BE2C (cell line): ENCODE data around the gene TMEM219.

Experiments
- DNase-seq: peaks from one replicate; pipeline ENCODE4 v3.0.0-alpha.2; 2020
- H3K27me3 ChIP-seq: fragments of 250-450 bp; sonication (Bioruptor Pico); 2 replicates; pipeline ENCODE4 v1.5.1; 2020; ENCODE audit warnings: mild to moderate bottlenecking
- H3K36me3 ChIP-seq: fragments of 250-450 bp; sonication (Bioruptor Pico); 2 replicates; pipeline ENCODE4 v1.5.1; 2020; ENCODE audit warnings: mild to moderate bottlenecking
- H3K4me1 ChIP-seq: fragments of 250-450 bp; sonication (Bioruptor Pico); 2 replicates; pipeline ENCODE4 v1.5.1; 2020
- H3K4me3 ChIP-seq: 2 replicates; pipeline ENCODE4 v1.5.1; 2011; ENCODE audit warnings: low read depth, low read length
- H3K9me3 ChIP-seq: fragments of 250-450 bp; sonication (Bioruptor Pico); 2 replicates; pipeline ENCODE4 v1.5.1; 2020
- TF ChIP-seq, protein P1 (sequence below): IDR thresholded peaks from 2 replicates; pipeline ENCODE4 v1.5.1; 2012; ENCODE audit warnings: mild to moderate bottlenecking, low read depth, low read length

TMEM219 gene

DNA sequence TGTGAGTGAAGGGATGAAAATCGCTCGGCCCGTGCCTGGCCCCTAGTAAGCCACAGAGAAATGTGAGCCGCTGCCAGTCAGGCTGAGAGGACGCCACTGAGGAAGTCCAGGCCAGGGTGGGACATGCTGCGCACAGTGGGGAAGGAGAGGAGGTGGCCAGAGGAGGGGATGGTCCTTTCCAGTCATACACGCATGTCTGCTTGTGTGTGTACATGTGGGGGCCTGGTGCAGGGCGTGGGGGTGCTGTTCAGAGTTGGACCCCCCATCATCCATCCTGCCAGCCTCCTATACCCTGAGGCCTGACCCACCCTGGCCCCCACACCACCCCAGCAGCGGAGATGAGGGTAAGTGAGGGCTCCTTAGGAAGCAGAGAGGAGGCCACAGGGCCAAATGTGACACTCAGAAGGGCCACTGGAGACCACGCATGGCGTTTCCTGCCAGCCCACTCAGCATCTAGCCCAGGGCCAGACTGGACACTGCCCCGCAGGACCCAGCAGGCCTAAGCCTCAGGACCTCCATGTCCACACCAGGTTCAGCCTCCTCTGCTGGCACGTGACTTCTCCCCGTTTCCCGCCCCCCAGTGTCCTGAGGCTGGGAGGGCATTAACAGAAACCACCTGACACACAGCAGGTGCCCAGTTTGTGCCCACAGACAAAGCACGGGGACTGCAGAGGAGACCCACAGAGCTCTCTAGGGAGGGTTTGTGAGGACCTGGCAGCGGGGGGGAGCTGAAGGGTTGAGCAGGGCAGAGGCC is 42.0 kb downstream of the TMEM219 start:
- TF ChIP-seq, protein P1, sequence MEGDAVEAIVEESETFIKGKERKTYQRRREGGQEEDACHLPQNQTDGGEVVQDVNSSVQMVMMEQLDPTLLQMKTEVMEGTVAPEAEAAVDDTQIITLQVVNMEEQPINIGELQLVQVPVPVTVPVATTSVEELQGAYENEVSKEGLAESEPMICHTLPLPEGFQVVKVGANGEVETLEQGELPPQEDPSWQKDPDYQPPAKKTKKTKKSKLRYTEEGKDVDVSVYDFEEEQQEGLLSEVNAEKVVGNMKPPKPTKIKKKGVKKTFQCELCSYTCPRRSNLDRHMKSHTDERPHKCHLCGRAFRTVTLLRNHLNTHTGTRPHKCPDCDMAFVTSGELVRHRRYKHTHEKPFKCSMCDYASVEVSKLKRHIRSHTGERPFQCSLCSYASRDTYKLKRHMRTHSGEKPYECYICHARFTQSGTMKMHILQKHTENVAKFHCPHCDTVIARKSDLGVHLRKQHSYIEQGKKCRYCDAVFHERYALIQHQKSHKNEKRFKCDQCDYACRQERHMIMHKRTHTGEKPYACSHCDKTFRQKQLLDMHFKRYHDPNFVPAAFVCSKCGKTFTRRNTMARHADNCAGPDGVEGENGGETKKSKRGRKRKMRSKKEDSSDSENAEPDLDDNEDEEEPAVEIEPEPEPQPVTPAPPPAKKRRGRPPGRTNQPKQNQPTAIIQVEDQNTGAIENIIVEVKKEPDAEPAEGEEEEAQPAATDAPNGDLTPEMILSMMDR: no peak
- Histone ChIP-seq H3K9me3 (no peaks in the 10 kb centered on the region), H3K4me3 (no peak overlapping the region), H3K36me3 (peaks cover 4% of the 10 kb centered on the region; the same call in 1 of the 2 replicates), H3K27me3 (no peaks in the 10 kb centered on the region), H3K4me1 (peaks cover 3% of the 10 kb centered on the region; the same call in 1 of the 2 replicates)
- peak; percentile 7 for DNase-seq

DNA sequence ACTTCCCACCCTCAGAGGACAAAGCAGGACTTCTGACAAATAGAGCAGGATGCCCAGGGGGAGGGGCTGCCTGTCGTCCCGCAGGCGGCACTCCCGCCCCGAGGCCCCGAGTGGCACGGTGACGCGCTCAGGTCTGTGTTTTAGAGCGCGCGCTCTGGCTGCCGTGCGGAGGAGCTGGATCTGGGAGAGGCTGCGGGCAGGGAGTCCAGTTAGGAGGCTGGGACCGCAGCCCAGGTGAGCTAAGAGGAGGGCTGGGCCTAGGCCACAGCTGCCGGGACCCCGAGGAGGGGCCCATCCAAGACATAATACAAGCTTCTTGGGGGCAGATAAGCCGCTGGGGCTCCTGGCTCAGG is 42.5 kb downstream of the TMEM219 start:
- H3K27me3 ChIP-seq: no peaks in the 10 kb centered on the region
- H3K4me3 ChIP-seq: no peak overlapping the region
- TF ChIP-seq, protein P1: no peak
- H3K4me1 ChIP-seq: peaks cover 3% of the 10 kb centered on the region; the same call in 1 of the 2 replicates
- no peaks in the 10 kb centered on the region for H3K9me3 ChIP-seq
- DNase-seq: peak; percentile 50
- H3K36me3 ChIP-seq: peaks cover 4% of the 10 kb centered on the region; the same call in 1 of the 2 replicates

DNA sequence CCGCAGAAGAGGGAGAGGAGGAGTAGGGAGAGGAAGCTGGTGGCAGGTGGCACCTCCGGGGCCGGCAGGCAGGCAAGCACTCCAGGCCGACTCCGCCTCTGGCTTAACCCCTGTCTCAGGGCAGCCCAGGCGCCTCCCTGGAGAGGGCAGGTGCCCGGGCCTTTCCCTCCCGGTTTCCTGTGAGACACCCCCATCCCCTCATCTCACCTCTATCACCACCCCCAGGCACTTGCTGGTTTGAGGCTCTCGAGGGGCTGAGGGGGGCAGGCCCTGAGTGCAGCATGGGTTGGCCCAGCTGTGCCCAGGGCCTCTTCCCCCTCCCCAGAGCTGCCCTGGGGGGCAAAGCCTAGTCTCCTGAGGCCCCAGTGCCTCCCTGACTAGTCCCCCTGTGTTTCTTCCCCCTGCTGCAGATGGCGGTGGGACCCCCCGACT is 42.9 kb downstream of the TMEM219 start:
- DNase-seq: peak; percentile 40
- H3K4me1 ChIP-seq: peaks cover 3% of the 10 kb centered on the region; the same call in 1 of the 2 replicates
- H3K36me3 ChIP-seq: peaks cover 4% of the 10 kb centered on the region; the same call in 1 of the 2 replicates

DNA sequence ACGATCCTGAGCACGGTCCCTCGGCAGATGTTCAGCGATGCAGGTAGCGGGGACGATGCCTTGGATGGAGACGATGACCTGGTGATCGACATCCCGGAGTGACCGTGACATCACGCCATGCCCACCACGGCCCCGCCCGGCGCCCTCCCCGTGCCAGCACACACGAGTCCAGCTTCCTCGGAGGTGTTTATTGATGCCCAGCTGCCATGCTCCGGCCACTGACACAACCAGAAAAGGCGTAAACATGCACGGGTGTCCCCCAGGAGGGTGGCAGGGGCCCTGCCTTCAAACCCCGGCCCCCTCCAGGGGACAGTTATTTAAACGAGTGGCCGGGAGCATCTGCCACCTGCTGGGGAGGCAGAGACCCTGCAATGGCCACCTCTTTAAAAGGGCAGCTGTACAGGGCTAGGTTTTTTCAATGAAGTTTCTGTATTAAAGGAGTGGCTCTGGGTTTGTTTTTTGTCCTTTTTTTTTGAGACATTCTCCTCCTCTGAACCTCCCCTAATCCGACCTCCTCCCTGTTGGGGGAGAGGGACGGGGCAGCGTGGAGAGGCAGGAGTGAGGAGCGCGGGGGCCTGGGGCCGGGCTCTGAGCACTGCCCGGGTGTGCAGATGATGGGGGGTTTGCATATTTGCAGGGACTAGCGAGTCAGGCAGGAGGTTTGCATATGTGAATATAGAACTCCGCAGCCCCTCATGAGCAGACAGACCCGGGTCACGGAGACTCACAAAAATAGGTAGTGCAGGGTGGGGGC is 43.6 kb downstream of the TMEM219 start:
- DNase-seq: peak; percentile 73
- peaks cover 4% of the 10 kb centered on the region; the same call in 1 of the 2 replicates for H3K36me3 ChIP-seq
- peak overlapping the region; percentile 26; the same call in 1 of the 2 replicates for H3K4me3 ChIP-seq

More for the DNA sequence above, 42.9 kb downstream of the TMEM219 start:
- H3K9me3 ChIP-seq: no peaks in the 10 kb centered on the region
- no peaks in the 10 kb centered on the region for H3K27me3 ChIP-seq
- H3K4me3 ChIP-seq: no peak overlapping the region
- TF ChIP-seq, protein P1: no peak

DNA sequence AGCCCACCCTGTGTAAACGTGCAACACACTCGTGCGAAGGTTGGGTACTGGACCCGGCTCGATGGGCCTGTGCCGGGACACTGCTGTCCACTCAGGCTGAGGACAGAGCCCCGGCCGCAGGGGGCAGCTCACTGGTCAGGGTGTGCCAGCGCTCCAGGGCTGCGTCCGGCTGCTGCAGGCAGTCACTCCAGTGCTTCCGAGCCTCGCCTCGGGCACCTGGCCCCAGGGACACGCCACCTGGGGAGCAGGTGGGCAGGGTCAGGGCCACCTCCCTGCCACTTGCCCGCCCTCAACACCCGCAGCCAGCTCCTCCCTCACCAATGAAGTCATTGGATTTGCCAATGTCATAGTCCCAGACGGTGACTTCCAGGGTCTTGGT is 44.2 kb downstream of the TMEM219 start:
- DNase-seq: no peak
- no peaks in the 10 kb centered on the region for H3K9me3 ChIP-seq
- no peaks in the 10 kb centered on the region for H3K27me3 ChIP-seq
- H3K4me3 ChIP-seq: no peak overlapping the region
- TF ChIP-seq, protein P1: no peak
- H3K36me3 ChIP-seq: peaks cover 4% of the 10 kb centered on the region; the same call in 1 of the 2 replicates
- peaks cover 3% of the 10 kb centered on the region; the same call in 1 of the 2 replicates for H3K4me1 ChIP-seq

More for the DNA sequence above, 43.6 kb downstream of the TMEM219 start:
- H3K4me1 ChIP-seq: peaks cover 3% of the 10 kb centered on the region; the same call in 1 of the 2 replicates
- TF ChIP-seq, protein P1: peak; percentile 88
- H3K27me3 ChIP-seq: no peaks in the 10 kb centered on the region
- no peaks in the 10 kb centered on the region for H3K9me3 ChIP-seq
